SH-SY5Y (cell line): ENCODE data around the gene PRRX1.

Experiments used
- GATA2 ChIP-seq: IDR thresholded peaks from 2 replicates; pipeline ENCODE4 v1.6.1; 2011; ENCODE audit warnings: mild to moderate bottlenecking, low read depth, low read length
- GATA3 ChIP-seq: IDR thresholded peaks from 2 replicates; pipeline ENCODE4 v1.6.1; 2011; ENCODE audit warnings: low read depth, mild to moderate bottlenecking, low read length, moderate library complexity

- TF ChIP-seq GATA2 (no peak), GATA3 (no peak)
These were observed 75.9 kb downstream of the PRRX1 start for GRCh38 chr1:170739803-170740202.
